A549 (cell line): ENCODE measurements around the gene XPNPEP3. TPM values are rescaled to one million over a fixed set of nuclear protein-coding genes. Genes with fewer than 3 reads are reported as not detected.

Experiments used
- ATAC-seq, 2 experiments: fragments of 200-7000 bp in 1 of 2; fragments of >200 bp in 1 of 2; cut with Nextera tagmentation in 1 of 2; cut with Tn5 transposase in 1 of 2; 3 replicates each; pipeline versions ENCODE4 v1.8.0 to v1.9.1; 2018 to 2020; ENCODE audit warnings: mild to moderate bottlenecking in 1 of 2, moderate library complexity in 1 of 2
- CTCF ChIA-PET: fragments of 300-600 bp; sonication (Branson Sonifier 250); formaldehyde crosslinking; extraction: SDS; loops from one replicate; lab custom pipeline; 2021; ENCODE audit warnings: antibody characterized with exemption, inconsistent platforms; lab: Yijun Ruan, JAX
- POLR2A ChIA-PET: fragments of 350-600 bp; formaldehyde crosslinking; extraction: SDS; loops from one replicate; lab custom pipeline; 2021; ENCODE audit warnings: antibody characterized with exemption, inconsistent platforms; lab: Yijun Ruan, JAX
- DNase-seq, 2 experiments: peaks; one replicate each; pipeline versions ENCODE4 v3.0.0 to v3.0.0-alpha.2; 2011 to 2016; ENCODE audit warnings: low read depth in 1 of 2, low spot score in 1 of 2
- FAIRE-seq: peaks from 2 replicates; lab custom pipeline; 2011; peaks lifted over from hg19 to GRCh38; lab: Jason Lieb, UNC
- H3K27ac ChIP-seq, 2 experiments: fragments of >200 bp; sonication (Bioruptor Twin); formaldehyde crosslinking; 3 replicates each; pipeline ENCODE4 v1.5.1; 2016 to 2017
- H3K4me1 ChIP-seq: fragments of >200 bp; sonication (Bioruptor Twin); formaldehyde crosslinking; 3 replicates; pipeline ENCODE4 v1.6.1; 2016
- H3K4me2 ChIP-seq: fragments of >200 bp; sonication (Bioruptor Twin); formaldehyde crosslinking; 3 replicates; pipeline ENCODE4 v1.6.1; 2016
- H3K4me3 ChIP-seq: fragments of >200 bp; sonication (Bioruptor Twin); formaldehyde crosslinking; 3 replicates; pipeline ENCODE4 v1.5.1; 2016
- H3K9me3 ChIP-seq: fragments of >200 bp; sonication (Bioruptor Twin); formaldehyde crosslinking; 3 replicates; pipeline ENCODE4 v1.6.1; 2016
- CBX8 ChIP-seq: fragments of 200-600 bp; sonication (generic); IDR thresholded peaks from 2 replicates; pipeline ENCODE4 v1.6.1; 2016
- CEBPB ChIP-seq, 2 experiments: fragments of >200 bp in 1 of 2; sonication (Bioruptor Twin) in 1 of 2; formaldehyde crosslinking in 1 of 2; IDR thresholded peaks; 2 replicates each; pipeline ENCODE4 v1.6.1; 2012 to 2016
- CHD2 ChIP-seq: fragments of 150-350 bp; IDR thresholded peaks from 2 replicates; pipeline ENCODE4 v1.6.1; 2014; ENCODE audit warnings: low read length; ENCODE audit not compliant: partially characterized antibody
- CHD4 ChIP-seq: fragments of 200-600 bp; sonication (generic); IDR thresholded peaks from 2 replicates; pipeline ENCODE4 v1.6.1; 2016; ENCODE audit warnings: antibody characterized with exemption, mild to moderate bottlenecking, borderline replicate concordance
- E2F6 ChIP-seq: IDR thresholded peaks from 2 replicates; pipeline ENCODE4 v1.6.1; 2012; ENCODE audit warnings: low read depth, borderline replicate concordance
- EHF ChIP-seq: fragments of 250-450 bp; sonication (Bioruptor Pico); IDR thresholded peaks from 2 replicates; pipeline ENCODE4 v1.5.0; 2020; ENCODE audit warnings: mild to moderate bottlenecking
- EHMT2 ChIP-seq: fragments of 200-600 bp; sonication (generic); IDR thresholded peaks from 2 replicates; pipeline ENCODE4 v1.6.1; 2016; ENCODE audit warnings: antibody characterized with exemption, low read depth, mild to moderate bottlenecking, moderate library complexity
- EP300 ChIP-seq, 2 experiments: fragments of >200 bp; sonication (Bioruptor Twin); formaldehyde crosslinking; IDR thresholded peaks; 2 replicates in 1 of 2; 3 replicates in 1 of 2; pipeline ENCODE4 v1.6.1; 2016 to 2017
- FOXS1 ChIP-seq: fragments of 250-450 bp; sonication (Bioruptor Pico); IDR thresholded peaks from 2 replicates; pipeline ENCODE4 v1.5.0; 2020; ENCODE audit warnings: mild to moderate bottlenecking, moderate library complexity
- GATA3 ChIP-seq: IDR thresholded peaks from 2 replicates; pipeline ENCODE4 v1.6.1; 2012; ENCODE audit warnings: borderline replicate concordance
- HEYL ChIP-seq: fragments of 250-450 bp; sonication (Bioruptor Pico); IDR thresholded peaks from 2 replicates; pipeline ENCODE4 v1.8.0; 2021; ENCODE audit warnings: mild to moderate bottlenecking, moderate library complexity
- HOXB13 ChIP-seq: fragments of 250-450 bp; sonication (Bioruptor Pico); IDR thresholded peaks from 2 replicates; pipeline ENCODE4 v1.5.0; 2020; ENCODE audit warnings: low read depth, mild to moderate bottlenecking, moderate library complexity
- HOXB5 ChIP-seq: fragments of 250-450 bp; sonication (Bioruptor Pico); IDR thresholded peaks from 2 replicates; pipeline ENCODE4 v1.5.0; 2020; ENCODE audit warnings: mild to moderate bottlenecking, moderate library complexity
- KDM1A ChIP-seq: fragments of 200-600 bp; sonication (generic); IDR thresholded peaks from 2 replicates; pipeline ENCODE4 v1.6.1; 2016; ENCODE audit warnings: low read depth, mild to moderate bottlenecking
- KDM5A ChIP-seq: fragments of 200-600 bp; sonication (generic); IDR thresholded peaks from 2 replicates; pipeline ENCODE4 v1.6.1; 2016; ENCODE audit warnings: antibody characterized with exemption, mild to moderate bottlenecking
- MAFK ChIP-seq: fragments of 450-650 bp; IDR thresholded peaks from 2 replicates; pipeline ENCODE4 v1.6.1; 2014; ENCODE audit not compliant: partially characterized antibody
- MYC ChIP-seq: IDR thresholded peaks from 2 replicates; pipeline ENCODE4 v1.6.1; 2012; ENCODE audit warnings: mild to moderate bottlenecking, inconsistent platforms, low read length, improper control_type of control experiment, borderline replicate concordance
- NPAS2 ChIP-seq: fragments of 250-450 bp; sonication (Bioruptor Pico); IDR thresholded peaks from 2 replicates; pipeline ENCODE4 v1.8.0; 2022; ENCODE audit warnings: mild to moderate bottlenecking, moderate library complexity, borderline replicate concordance
- POLR2A ChIP-seq: IDR thresholded peaks from 2 replicates; pipeline ENCODE4 v1.6.1; 2012; ENCODE audit warnings: mild to moderate bottlenecking, low read length
- POLR2AphosphoS2 ChIP-seq: conservative IDR thresholded peaks from 2 replicates; pipeline ENCODE4 v1.6.1; 2012; ENCODE audit warnings: low read length, improper control_type of control experiment, inconsistent platforms
- RFX5 ChIP-seq: fragments of 450-650 bp; IDR thresholded peaks from 2 replicates; pipeline ENCODE4 v1.7.1; 2014; ENCODE audit warnings: antibody characterized with exemption, mild to moderate bottlenecking, moderate library complexity
- SMC3 ChIP-seq: fragments of >200 bp; sonication (Bioruptor Twin); formaldehyde crosslinking; IDR thresholded peaks from 3 replicates; pipeline ENCODE4 v1.6.1; 2018; ENCODE audit warnings: inconsistent platforms
- TFCP2L1 ChIP-seq: fragments of 250-450 bp; sonication (Bioruptor Pico); IDR thresholded peaks from 2 replicates; pipeline ENCODE4 v1.5.0; 2021; ENCODE audit warnings: mild to moderate bottlenecking
- TP53 ChIP-seq: fragments of 250-450 bp; sonication (Bioruptor Pico); IDR thresholded peaks from 2 replicates; pipeline ENCODE4 v1.5.0; 2021; ENCODE audit warnings: mild to moderate bottlenecking, moderate library complexity
- USF2 ChIP-seq: fragments of 450-650 bp; IDR thresholded peaks from 2 replicates; pipeline ENCODE4 v1.6.1; 2014; ENCODE audit warnings: antibody characterized with exemption
- ZC3H11A ChIP-seq: fragments of 450-650 bp; IDR thresholded peaks from 2 replicates; pipeline ENCODE4 v1.6.1; 2014; ENCODE audit warnings: antibody characterized with exemption, mild to moderate bottlenecking
- ZSCAN20 ChIP-seq: fragments of 250-450 bp; sonication (Bioruptor Pico); IDR thresholded peaks from 2 replicates; pipeline ENCODE4 v1.8.0; 2022; ENCODE audit warnings: mild to moderate bottlenecking, moderate library complexity
- WGBS: methylation state at CpG from one replicate; pipeline ENCODE4 v1.1.6; 2017; ENCODE audit errors: missing lambda C conversion rate; 5-methylcytosine and 5-hydroxymethylcytosine counted together
- polyA plus RNA-seq, 4 experiments: library from polyadenylated mRNA; depleted of rRNA in 3 of 4; stranded (reverse); fragments of >200 nt; fragmentation: RNase III in 1 of 4; extraction: RNeasy Plus Mini Kit Qiagen cat#74134 plus additional on column Dnase treatment in 1 of 4; gene quantifications; 2 replicates in 3 of 4; 3 replicates in 1 of 4; pipeline ENCODE4 v1.2.3, GENCODE V29; 2011 to 2017
- TF ChIP-seq, protein P1 (sequence below): fragments of >200 bp; sonication (Bioruptor Twin); formaldehyde crosslinking; IDR thresholded peaks from 3 replicates; pipeline ENCODE4 v1.5.1; 2016
- TF ChIP-seq, protein P2 (sequence below): fragments of 150-350 bp; IDR thresholded peaks from 2 replicates; pipeline ENCODE4 v1.6.1; 2014; ENCODE audit warnings: low read depth, mild to moderate bottlenecking, low read length

XPNPEP3 gene
- polyA plus RNA-seq, 2 of the 4 experiments (the other 2 are of a cell fraction) = 12.7 to 23.3 TPM

- TF ChIP-seq TFCP2L1 (CRISPR knock-in tag) (no peak), KDM5A (no peak), CBX8 (no peak), ZC3H11A (no peak), ZSCAN20 (no peak), CHD4 (no peak), POLR2AphosphoS2 (no peak), EP300 (IDR thresholded peaks at IDR 0.05) (no peak), MYC (no peak), MAFK (no peak), CHD2 (no peak), FOXS1 (CRISPR knock-in tag) (no peak), CEBPB (IDR thresholded peaks at IDR 0.05) (no peak), USF2 (no peak), HEYL (no peak), KDM1A (no peak), HOXB13 (CRISPR knock-in tag) (no peak)
- TF ChIP-seq, protein P1, sequence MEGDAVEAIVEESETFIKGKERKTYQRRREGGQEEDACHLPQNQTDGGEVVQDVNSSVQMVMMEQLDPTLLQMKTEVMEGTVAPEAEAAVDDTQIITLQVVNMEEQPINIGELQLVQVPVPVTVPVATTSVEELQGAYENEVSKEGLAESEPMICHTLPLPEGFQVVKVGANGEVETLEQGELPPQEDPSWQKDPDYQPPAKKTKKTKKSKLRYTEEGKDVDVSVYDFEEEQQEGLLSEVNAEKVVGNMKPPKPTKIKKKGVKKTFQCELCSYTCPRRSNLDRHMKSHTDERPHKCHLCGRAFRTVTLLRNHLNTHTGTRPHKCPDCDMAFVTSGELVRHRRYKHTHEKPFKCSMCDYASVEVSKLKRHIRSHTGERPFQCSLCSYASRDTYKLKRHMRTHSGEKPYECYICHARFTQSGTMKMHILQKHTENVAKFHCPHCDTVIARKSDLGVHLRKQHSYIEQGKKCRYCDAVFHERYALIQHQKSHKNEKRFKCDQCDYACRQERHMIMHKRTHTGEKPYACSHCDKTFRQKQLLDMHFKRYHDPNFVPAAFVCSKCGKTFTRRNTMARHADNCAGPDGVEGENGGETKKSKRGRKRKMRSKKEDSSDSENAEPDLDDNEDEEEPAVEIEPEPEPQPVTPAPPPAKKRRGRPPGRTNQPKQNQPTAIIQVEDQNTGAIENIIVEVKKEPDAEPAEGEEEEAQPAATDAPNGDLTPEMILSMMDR = no peak
- TF ChIP-seq, all 56 proteins: peak for 0
- 84% methylated on average over 7 of the region's 7 CpGs for WGBS
- ChIA-PET POLR2A (no interaction called here), CTCF (interaction anchor here (1.4 kb wide), 1 partner anchor 145 kb away, joined by 3 read pairs; no protein-coding TSS in a partner anchor)
- H3K4me3 ChIP-seq = no peak overlapping the region
- H3K9me3 ChIP-seq = no peaks in the 10 kb centered on the region
- ATAC-seq (no peak), FAIRE-seq (no peak), DNase-seq (no peak)
- no peak overlapping the region for H3K4me2 ChIP-seq
- no peaks in the 10 kb centered on the region for H3K4me1 ChIP-seq
- H3K27ac ChIP-seq = no peak overlapping the region
Measured at GRCh38 chr22:40826984-40827741, 29.8 kb upstream of the XPNPEP3 start.

GRCh38 chr22:40829131-40829530, 27.8 kb upstream of the XPNPEP3 start:
- CTCF ChIA-PET = no interaction called here
- no peak overlapping the region for H3K4me2 ChIP-seq
- FAIRE-seq = no peak

More at GRCh38 chr22:40829131-40829530, 27.8 kb upstream of the XPNPEP3 start:
- H3K4me3 ChIP-seq = no peak overlapping the region
- H3K4me1 ChIP-seq = no peaks in the 10 kb centered on the region
- H3K27ac ChIP-seq = no peak overlapping the region
- TF ChIP-seq HEYL (no peak), POLR2A (no peak), GATA3 (no peak), E2F6 (no peak), EHMT2 (no peak), HOXB5 (CRISPR knock-in tag) (no peak), TP53 (no peak), RFX5 (no peak), SMC3 (no peak), NPAS2 (CRISPR knock-in tag) (no peak), EHF (CRISPR knock-in tag) (no peak)
- TF ChIP-seq, protein P1 = no peak
- TF ChIP-seq, protein P2, sequence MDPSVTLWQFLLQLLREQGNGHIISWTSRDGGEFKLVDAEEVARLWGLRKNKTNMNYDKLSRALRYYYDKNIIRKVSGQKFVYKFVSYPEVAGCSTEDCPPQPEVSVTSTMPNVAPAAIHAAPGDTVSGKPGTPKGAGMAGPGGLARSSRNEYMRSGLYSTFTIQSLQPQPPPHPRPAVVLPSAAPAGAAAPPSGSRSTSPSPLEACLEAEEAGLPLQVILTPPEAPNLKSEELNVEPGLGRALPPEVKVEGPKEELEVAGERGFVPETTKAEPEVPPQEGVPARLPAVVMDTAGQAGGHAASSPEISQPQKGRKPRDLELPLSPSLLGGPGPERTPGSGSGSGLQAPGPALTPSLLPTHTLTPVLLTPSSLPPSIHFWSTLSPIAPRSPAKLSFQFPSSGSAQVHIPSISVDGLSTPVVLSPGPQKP = no peak
- TF ChIP-seq, all 56 proteins: peak for 0
- no peaks in the 10 kb centered on the region for H3K9me3 ChIP-seq
- no peak for DNase-seq
- ATAC-seq = no peak
- 93% methylated on average over 6 of the region's 6 CpGs for WGBS
- POLR2A ChIA-PET = no interaction called here
